ENCODE measurements around the gene CDYL2.
"Not testable (repeated sequence)": the region's sequence is repeated elsewhere in the genome, so short reads cannot be mapped to it uniquely, and the experiment has no call there.

DNA sequence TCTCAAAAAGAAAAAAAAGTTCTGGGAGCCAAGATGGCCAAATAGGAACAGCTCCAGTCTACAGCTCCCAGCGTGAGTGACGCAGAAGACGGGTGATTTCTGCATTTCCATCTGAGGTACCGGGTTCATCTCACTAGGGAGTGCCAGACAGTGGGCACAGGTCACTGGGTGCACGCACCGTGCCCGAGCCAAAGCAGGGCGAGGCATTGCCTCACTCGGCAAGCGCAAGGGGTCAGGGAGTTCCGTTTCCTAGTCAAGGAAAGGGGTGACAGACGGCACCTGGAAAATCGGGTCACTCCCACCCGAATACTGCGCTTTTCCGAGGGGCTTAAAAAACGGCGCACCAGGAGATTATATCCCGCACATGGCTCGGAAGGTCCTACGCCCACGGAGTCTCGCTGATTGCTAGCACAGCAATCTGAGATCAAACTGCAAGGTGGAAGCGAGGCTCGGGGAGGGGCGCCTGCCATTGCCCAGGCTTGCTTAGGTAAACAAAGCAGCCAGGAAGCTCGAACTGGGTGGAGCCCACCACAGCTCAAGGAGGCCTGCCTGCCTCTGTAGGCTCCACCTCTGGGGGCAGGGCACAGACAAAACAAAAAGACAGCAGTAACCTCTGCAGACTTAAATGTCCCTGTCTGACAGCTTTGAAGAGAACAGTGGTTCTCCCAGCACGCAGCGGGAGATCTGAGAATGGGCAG, 77.2 kb downstream of the CDYL2 start:
- TF ChIP-seq, protein P1, sequence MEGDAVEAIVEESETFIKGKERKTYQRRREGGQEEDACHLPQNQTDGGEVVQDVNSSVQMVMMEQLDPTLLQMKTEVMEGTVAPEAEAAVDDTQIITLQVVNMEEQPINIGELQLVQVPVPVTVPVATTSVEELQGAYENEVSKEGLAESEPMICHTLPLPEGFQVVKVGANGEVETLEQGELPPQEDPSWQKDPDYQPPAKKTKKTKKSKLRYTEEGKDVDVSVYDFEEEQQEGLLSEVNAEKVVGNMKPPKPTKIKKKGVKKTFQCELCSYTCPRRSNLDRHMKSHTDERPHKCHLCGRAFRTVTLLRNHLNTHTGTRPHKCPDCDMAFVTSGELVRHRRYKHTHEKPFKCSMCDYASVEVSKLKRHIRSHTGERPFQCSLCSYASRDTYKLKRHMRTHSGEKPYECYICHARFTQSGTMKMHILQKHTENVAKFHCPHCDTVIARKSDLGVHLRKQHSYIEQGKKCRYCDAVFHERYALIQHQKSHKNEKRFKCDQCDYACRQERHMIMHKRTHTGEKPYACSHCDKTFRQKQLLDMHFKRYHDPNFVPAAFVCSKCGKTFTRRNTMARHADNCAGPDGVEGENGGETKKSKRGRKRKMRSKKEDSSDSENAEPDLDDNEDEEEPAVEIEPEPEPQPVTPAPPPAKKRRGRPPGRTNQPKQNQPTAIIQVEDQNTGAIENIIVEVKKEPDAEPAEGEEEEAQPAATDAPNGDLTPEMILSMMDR (conservative IDR thresholded peaks at IDR 0.05; ENCODE audit: low read length): not testable (repeated sequence)
- not testable (repeated sequence) for TF ChIP-seq EZH2phosphoT487 (IDR thresholded peaks at IDR 0.05; ENCODE audit: borderline replicate concordance, low read depth, low read length)
